Smooth muscle cell (in vitro differentiated cells): ENCODE results near the gene HUWE1. TPM values are rescaled to one million over a fixed set of nuclear protein-coding genes. Genes with fewer than 3 reads are reported as not detected.

ENCODE experiments used
- DNase-seq: peaks from one replicate; lab custom pipeline; 2025; ENCODE audit not compliant: unreplicated experiment; lab: John Stamatoyannopoulos, UW
- H2AFZ ChIP-seq: fragments of 200-600 bp; sonication (generic); 2 replicates; pipeline ENCODE4 v1.6.0; 2016; ENCODE audit warnings: antibody characterized with exemption, low read depth, mild to moderate bottlenecking
- H3F3A ChIP-seq: fragments of 200-600 bp; sonication (generic); 2 replicates; pipeline ENCODE4 v1.6.0; 2017; ENCODE audit warnings: antibody characterized with exemption, low read depth
- H3K27ac ChIP-seq: fragments of 200-600 bp; sonication (generic); 2 replicates; pipeline ENCODE4 v1.5.1; 2016; ENCODE audit warnings: low read depth, mild to moderate bottlenecking
- H3K27me3 ChIP-seq: fragments of 200-600 bp; sonication (generic); 2 replicates; pipeline ENCODE4 v1.6.1; 2016; ENCODE audit warnings: low read depth, mild to moderate bottlenecking
- H3K36me3 ChIP-seq: fragments of 200-600 bp; sonication (generic); 2 replicates; pipeline ENCODE4 v1.5.1; 2016; ENCODE audit warnings: low read depth
- H3K4me1 ChIP-seq: fragments of 200-600 bp; sonication (generic); 2 replicates; pipeline ENCODE4 v1.5.1; 2016; ENCODE audit warnings: low read depth
- H3K4me2 ChIP-seq: fragments of 200-600 bp; sonication (generic); 2 replicates; pipeline ENCODE4 v1.6.0; 2016; ENCODE audit warnings: mild to moderate bottlenecking
- H3K4me3 ChIP-seq: fragments of 200-600 bp; sonication (generic); 2 replicates; pipeline ENCODE4 v1.5.1; 2016; ENCODE audit warnings: mild to moderate bottlenecking
- H3K79me2 ChIP-seq: fragments of 200-600 bp; sonication (generic); 2 replicates; pipeline ENCODE4 v1.6.0; 2016; ENCODE audit warnings: low read depth, mild to moderate bottlenecking
- H3K9ac ChIP-seq: fragments of 200-600 bp; sonication (generic); 2 replicates; pipeline ENCODE4 v1.6.0; 2016; ENCODE audit warnings: low read depth
- H3K9me3 ChIP-seq: fragments of 200-600 bp; sonication (generic); replicated peaks from 2 replicates; pipeline ENCODE4 v1.5.1; 2016; ENCODE audit warnings: low read depth
- H4K20me1 ChIP-seq: fragments of 200-600 bp; sonication (generic); 2 replicates; pipeline ENCODE4 v1.6.0; 2016; ENCODE audit warnings: low read depth
- WGBS: methylation state at CpG from one replicate; pipeline ENCODE4 v1.1.7; 2016; ENCODE audit warnings: low lambda C conversion rate; 5-methylcytosine and 5-hydroxymethylcytosine counted together
- polyA plus RNA-seq: library from polyadenylated mRNA; unstranded; fragments of >200 nt; fragmentation: Nextera tagmentation; extraction: Ambion mirVana; gene quantifications from 2 replicates; pipeline ENCODE4 v1.2.1, GENCODE V29; 2016
- total RNA-seq: library from RNA; depleted of rRNA; stranded (reverse); fragments of >200 nt; gene quantifications from 2 replicates; pipeline ENCODE4 v1.2.3, GENCODE V29; 2014
- TF ChIP-seq, protein P1 (sequence below): fragments of 200-600 bp; sonication (generic); IDR thresholded peaks from 2 replicates; pipeline ENCODE4 v1.5.1; 2017; ENCODE audit warnings: borderline replicate concordance, mild to moderate bottlenecking, antibody characterized with exemption; ENCODE audit not compliant: insufficient read depth, poor library complexity, severe bottlenecking

The HUWE1 gene
- total and polyA plus RNA-seq, 2 experiments from 2014 or later, result 29.4 to 122 TPM

DNA sequence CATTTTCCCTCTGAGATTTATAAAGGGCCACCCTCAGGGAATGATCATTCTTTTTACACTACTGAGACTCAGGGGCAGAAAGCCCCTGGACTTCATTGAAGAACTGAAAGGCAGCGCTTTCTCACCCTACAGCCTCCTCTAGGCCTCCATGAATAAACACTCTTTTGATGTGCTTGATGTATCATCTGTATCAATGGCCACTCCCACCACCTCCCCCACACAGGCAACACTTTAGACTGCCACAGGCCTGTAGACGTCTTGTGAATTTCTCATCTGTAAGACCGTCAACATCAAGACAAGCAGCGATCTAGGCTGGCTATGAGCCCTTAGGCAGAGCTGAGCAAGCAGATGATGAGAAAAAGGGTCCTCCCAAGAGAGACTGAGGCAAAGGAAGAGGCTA lies 123.2 kb downstream of the HUWE1 start:
- WGBS, result 82% methylated on average over 4 of the region's 4 CpGs

GRCh38 chrX:53561912-53562311 lies 124.6 kb downstream of the HUWE1 start:
- Histone ChIP-seq H3K27ac (no peak overlapping the region), H3K9ac (no peak overlapping the region), H2AFZ (no peak overlapping the region), H3K27me3 (no peaks in the 10 kb centered on the region), H3K36me3 (peaks cover 11% of the 10 kb centered on the region), H3K4me3 (no peak overlapping the region), H4K20me1 (no peaks in the 10 kb centered on the region), H3K79me2 (no peaks in the 10 kb centered on the region), H3F3A (no peaks in the 10 kb centered on the region), H3K4me1 (no peaks in the 10 kb centered on the region), H3K9me3 (no peaks in the 10 kb centered on the region), H3K4me2 (no peak overlapping the region)
- 68% methylated on average over 3 of the region's 3 CpGs for WGBS
- DNase-seq, result no peak
- TF ChIP-seq, protein P1, sequence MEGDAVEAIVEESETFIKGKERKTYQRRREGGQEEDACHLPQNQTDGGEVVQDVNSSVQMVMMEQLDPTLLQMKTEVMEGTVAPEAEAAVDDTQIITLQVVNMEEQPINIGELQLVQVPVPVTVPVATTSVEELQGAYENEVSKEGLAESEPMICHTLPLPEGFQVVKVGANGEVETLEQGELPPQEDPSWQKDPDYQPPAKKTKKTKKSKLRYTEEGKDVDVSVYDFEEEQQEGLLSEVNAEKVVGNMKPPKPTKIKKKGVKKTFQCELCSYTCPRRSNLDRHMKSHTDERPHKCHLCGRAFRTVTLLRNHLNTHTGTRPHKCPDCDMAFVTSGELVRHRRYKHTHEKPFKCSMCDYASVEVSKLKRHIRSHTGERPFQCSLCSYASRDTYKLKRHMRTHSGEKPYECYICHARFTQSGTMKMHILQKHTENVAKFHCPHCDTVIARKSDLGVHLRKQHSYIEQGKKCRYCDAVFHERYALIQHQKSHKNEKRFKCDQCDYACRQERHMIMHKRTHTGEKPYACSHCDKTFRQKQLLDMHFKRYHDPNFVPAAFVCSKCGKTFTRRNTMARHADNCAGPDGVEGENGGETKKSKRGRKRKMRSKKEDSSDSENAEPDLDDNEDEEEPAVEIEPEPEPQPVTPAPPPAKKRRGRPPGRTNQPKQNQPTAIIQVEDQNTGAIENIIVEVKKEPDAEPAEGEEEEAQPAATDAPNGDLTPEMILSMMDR, result no peak

More for the DNA sequence above, 123.2 kb downstream of the HUWE1 start:
- no peak for DNase-seq
- H3K27me3 ChIP-seq, result no peaks in the 10 kb centered on the region
- H3K36me3 ChIP-seq, result peaks cover 15% of the 10 kb centered on the region
- no peak overlapping the region for H3K27ac ChIP-seq
- no peaks in the 10 kb centered on the region for H3K4me1 ChIP-seq
- H3K9ac ChIP-seq, result no peak overlapping the region
- H3K4me2 ChIP-seq, result no peak overlapping the region
- H3K9me3 ChIP-seq, result no peaks in the 10 kb centered on the region
- TF ChIP-seq, protein P1, result no peak
- no peaks in the 10 kb centered on the region for H4K20me1 ChIP-seq
- no peak overlapping the region for H3K4me3 ChIP-seq
- no peaks in the 10 kb centered on the region for H3F3A ChIP-seq
- no peak overlapping the region for H2AFZ ChIP-seq
- H3K79me2 ChIP-seq, result no peaks in the 10 kb centered on the region

- H3K36me3 ChIP-seq, result peaks cover 8% of the 10 kb centered on the region
- no peak overlapping the region for H3K9ac ChIP-seq
- H3K79me2 ChIP-seq, result no peaks in the 10 kb centered on the region
- TF ChIP-seq, protein P1, result no peak
- no peak overlapping the region for H3K4me2 ChIP-seq
- H3K4me3 ChIP-seq, result no peak overlapping the region
- H3K27ac ChIP-seq, result no peak overlapping the region
- WGBS, result 78% methylated on average over 6 of the region's 6 CpGs
- no peaks in the 10 kb centered on the region for H3K4me1 ChIP-seq
- no peaks in the 10 kb centered on the region for H3K9me3 ChIP-seq
- no peaks in the 10 kb centered on the region for H3F3A ChIP-seq
- no peaks in the 10 kb centered on the region for H3K27me3 ChIP-seq
- DNase-seq, result no peak
- no peak overlapping the region for H2AFZ ChIP-seq
- no peaks in the 10 kb centered on the region for H4K20me1 ChIP-seq
Observed at GRCh38 chrX:53558646-53559045, 127.9 kb downstream of the HUWE1 start.

GRCh38 chrX:53556868-53557267 lies 129.7 kb downstream of the HUWE1 start:
- no peak overlapping the region for H3K9ac ChIP-seq
- H3K27me3 ChIP-seq, result no peaks in the 10 kb centered on the region
- no peaks in the 10 kb centered on the region for H3F3A ChIP-seq
- no peak overlapping the region for H3K27ac ChIP-seq
- DNase-seq, result no peak
- H3K36me3 ChIP-seq, result peaks cover 8% of the 10 kb centered on the region
- no peak overlapping the region for H3K4me3 ChIP-seq
- H3K79me2 ChIP-seq, result no peaks in the 10 kb centered on the region
- no peak overlapping the region for H2AFZ ChIP-seq
- 65% methylated on average over 3 of the region's 3 CpGs for WGBS
- no peak overlapping the region for H3K4me2 ChIP-seq
- H3K4me1 ChIP-seq, result no peaks in the 10 kb centered on the region
- H3K9me3 ChIP-seq, result no peaks in the 10 kb centered on the region
- TF ChIP-seq, protein P1, result no peak
- no peaks in the 10 kb centered on the region for H4K20me1 ChIP-seq
